DMS 273 (cell line): ENCODE data around the gene PPFIBP2.

Experiments used
- DNase-seq: peaks from one replicate; lab custom pipeline; 2025; ENCODE audit not compliant: unreplicated experiment; lab: John Stamatoyannopoulos, UW

The PPFIBP2 gene

GRCh38 chr11:7621090-7621489 lies 107.3 kb downstream of the PPFIBP2 start:
- DNase-seq = no peak

DNA sequence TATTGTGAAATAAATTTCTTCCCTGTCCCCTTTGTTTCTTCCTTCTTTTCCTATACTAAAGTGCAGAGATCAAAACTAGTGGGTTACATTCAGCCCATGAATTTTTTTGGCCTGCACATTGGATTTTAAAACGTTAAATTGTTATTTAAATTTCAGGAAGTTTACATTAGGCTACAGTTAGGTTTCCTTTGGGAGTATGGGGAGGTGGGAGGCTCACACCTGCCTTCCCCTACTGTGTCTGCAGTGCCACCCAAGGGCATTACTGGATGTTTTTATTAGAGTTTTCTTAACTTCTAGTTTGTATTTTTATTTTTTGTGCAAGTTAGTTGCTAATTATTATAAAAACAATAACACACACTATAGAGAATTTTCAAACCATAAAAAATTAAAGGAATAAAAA lies 107.8 kb downstream of the PPFIBP2 start:
- DNase-seq = no peak

DNA sequence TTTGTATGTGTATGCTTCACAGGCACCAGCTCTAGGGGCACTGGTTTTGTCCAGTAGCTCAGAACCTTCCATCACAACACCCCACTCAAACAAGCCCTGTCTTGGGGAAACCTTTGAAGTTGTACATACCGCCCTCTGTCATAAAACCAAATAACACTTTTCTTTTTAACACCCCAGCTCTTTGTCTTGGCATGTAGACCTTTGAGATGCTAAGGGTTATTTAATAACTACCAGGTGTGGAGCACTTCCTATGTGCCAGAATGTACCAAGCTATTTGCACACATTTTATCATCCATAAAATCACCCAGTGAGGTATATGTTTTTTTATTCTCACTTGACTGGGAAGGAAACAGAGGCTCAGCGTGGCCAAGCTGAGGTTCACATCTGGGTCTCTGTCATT lies 108.9 kb downstream of the PPFIBP2 start:
- no peak for DNase-seq

DNA sequence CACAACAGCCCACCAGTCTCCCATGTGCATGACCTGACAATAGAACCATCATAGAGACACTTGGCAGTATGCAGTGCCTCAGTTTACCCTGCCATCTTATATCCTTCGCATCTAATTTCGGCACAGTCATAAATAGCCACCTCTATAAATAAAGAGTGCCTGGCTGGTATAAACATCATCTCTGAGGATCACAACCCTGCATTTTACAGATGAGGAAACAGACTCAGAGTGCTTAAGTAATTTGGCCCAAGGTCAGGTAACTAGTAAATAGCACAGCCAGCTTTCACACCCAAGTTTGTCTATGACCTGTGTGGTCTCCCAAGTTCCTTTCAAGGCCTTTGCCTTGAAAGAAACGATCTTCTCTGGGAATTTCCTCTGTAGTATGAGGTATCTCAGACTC lies 114.9 kb downstream of the PPFIBP2 start:
- no peak for DNase-seq

GRCh38 chr11:7630002-7630401 lies 116.2 kb downstream of the PPFIBP2 start:
- DNase-seq = no peak

DNA sequence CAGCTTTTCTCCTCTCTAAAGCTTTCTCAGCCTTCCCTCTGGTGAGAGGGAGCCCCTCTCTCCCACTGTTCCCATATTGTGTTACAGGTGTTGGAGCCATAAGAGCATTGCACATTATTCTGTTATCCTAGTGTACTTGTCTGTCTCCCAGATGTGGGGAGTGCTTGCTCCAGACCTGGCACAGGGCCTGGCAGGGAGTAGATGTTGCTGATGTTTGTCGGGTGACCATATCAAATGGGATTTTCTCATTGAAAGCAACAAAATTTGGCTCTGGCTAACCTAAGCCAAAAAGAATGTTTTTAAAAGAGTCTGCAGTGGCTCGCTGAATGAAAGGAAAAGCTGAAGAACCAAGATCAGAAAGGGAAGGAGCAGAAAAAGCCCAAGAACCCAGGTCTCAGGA lies 118.4 kb downstream of the PPFIBP2 start:
- DNase-seq = no peak

DNA sequence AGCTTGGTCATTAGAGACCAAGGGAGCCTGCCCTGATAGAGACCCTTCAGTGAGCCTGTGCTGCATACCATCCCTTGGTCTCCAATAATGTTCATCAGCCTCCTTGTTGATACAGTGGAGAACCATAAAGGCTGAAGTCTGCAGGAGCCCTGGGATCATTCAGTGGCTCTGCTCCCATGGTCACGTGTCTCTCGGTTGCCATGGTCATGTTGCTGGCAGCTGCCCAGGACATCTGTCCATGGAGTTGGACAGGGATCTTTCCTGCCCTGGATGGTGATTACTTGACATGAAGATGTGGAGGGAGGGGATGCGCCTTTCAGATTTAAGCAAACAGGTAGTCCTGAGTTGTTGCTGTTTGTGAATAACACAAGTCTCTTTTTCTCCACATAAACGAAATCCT lies 121.3 kb downstream of the PPFIBP2 start:
- DNase-seq = peak; percentile 58

DNA sequence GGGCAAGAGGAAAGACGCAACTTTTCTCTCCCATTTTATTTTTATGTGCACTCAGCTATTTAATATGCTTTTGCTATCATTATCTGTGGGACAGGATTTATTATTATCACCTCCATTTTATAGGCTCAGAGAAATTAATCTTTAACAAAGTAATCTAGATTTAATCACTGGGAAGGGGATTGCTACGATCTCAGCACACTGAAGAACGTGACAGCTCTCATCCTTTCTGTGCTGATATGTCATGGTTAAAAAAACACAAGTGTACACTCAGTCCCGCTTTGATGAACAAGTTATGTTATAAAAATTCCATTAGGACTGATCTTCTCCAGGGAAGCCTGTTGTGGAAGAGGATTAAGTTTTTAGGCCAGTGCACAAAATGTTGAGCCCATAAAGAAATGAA lies 121.9 kb downstream of the PPFIBP2 start:
- no peak for DNase-seq

DNA sequence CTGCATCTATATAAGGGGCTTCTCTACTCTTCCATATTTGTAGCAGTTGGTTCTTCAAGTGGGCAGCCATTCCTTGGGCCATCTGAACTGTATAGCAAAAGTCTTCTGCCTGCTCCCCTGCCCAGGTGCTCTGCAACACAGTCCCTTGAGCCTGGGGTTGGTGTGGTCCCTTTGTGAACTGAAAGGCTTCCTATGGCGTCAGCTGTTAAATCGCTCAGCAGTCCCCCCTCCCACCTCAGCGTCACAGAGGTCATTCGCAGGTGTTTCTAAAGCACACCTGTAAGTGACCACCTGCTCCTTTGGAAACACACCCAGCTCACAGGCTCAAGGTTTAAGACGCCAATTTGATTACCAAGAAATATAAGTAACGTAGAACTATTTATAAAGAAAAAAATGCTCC lies 122.6 kb downstream of the PPFIBP2 start:
- DNase-seq = no peak

GRCh38 chr11:7637447-7638157 lies 123.8 kb downstream of the PPFIBP2 start:
- DNase-seq = peak; percentile 30

GRCh38 chr11:7638710-7639642 lies 125.2 kb downstream of the PPFIBP2 start:
- DNase-seq = no peak

GRCh38 chr11:7639643-7640025 lies 125.8 kb downstream of the PPFIBP2 start:
- DNase-seq = peak; percentile 10

DNA sequence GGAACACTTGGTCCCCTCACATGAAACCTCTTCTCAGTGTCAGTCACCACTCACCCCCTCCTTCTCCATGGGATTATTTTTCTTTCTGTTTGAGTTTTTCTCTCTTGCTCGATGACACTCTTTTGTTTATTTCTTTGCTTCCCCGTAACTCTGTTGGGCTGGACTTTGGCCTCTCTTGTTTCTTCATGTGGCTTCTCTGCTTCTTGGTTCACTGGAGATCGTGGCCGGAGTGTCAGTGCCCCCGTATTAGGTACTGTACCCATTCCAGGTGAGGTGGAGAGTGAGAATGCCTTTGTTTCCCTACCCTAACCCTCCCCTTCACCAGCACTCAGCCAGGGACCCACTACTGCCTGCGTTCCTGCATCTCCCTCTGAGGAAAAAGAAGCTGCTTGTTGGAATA lies 127.0 kb downstream of the PPFIBP2 start:
- DNase-seq = no peak

DNA sequence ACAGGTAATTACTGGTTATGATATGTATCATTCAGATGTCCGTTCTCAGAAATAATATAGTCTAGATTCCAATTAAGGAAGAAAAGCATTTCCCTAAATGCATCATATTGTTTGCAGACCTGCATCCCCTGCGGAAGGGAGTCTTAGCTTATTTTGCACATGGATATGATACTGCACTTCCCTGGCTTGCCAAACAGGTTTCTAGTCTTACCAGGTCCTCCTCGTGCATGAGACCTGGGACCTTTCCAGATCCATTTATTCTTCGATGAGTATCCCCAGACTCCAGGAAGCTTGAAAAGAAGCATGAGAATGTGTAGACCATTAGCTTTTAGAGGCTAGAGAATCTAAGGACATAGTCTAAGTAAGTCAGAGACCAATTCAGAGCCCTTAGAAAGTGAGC lies 128.9 kb downstream of the PPFIBP2 start:
- DNase-seq = no peak

DNA sequence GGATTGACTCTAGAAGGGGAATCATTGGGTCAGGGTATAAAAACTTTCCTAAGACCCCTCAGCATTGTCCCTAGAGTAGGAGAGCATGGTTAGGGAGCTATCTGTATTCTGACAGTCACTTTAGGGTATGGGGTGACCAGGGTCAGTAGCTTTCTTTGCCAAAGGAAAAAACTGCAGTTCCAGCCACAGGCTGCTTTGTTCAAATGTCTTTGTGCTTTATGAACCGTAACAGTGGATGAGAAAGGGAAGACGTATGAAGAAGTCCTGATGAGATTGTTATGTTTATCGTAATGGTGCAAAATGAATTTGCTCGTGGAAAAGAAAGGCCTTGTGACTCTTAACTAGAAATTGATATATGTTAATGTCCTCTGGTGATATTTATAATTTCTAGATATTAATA lies 129.5 kb downstream of the PPFIBP2 start:
- no peak for DNase-seq

DNA sequence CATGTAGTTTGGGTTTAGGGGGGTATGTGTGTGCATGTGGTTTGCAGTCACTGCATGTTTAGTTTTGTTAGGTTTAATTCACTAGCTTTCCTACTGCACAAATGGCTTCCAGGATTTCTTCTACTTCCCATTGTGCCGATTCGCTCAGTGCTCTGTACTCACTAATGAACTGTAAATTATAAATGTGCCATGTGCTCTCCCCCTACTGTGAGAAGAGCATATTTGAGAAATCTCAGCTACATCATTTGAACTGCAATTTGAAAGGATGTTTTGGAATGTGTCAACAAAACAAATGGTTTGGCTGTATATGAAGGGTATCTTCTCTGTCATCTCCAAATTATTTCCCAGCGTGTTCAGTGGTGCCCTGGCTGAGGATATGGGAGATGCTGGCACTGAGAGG lies 131.4 kb downstream of the PPFIBP2 start:
- DNase-seq = no peak

GRCh38 chr11:7646866-7647265 lies 133.1 kb downstream of the PPFIBP2 start:
- DNase-seq = no peak

DNA sequence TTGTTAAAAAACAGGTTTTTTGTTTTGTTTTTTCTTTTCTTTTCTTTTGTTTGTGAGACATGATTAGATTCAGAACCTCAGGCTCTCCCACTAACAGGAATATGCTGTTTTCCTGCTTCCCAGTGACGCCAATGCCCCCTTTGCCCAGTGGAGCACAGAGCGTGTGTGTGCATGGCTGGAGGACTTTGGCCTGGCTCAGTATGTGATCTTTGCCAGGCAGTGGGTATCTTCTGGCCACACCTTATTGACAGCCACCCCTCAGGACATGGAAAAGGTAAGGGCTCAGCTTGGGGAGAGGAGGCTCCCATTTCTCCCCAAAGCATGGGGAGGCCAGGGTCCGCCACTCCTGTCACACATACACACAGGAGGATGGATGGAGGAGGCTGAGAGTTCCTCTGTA lies 134.5 kb downstream of the PPFIBP2 start:
- no peak for DNase-seq

GRCh38 chr11:7651140-7651551 lies 137.3 kb downstream of the PPFIBP2 start:
- DNase-seq = no peak

DNA sequence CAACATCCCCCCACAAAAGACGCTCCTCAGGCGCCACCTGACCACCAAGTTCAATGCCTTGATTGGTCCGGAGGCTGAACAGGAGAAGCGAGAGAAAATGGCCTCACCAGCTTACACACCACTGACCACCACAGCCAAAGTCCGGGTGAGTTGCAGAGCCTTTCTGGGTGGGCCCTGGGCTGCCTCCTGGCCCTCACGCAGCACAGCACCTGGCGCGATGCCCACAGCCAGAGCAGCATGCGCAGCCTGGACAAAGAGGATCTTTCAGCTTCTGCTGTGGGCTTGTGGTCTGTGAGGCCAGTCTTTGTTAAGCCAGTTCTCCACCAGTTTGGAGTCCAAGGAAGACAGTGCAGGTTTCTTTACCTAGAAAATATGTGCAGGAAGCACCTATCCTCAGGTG lies 137.9 kb downstream of the PPFIBP2 start:
- no peak for DNase-seq

DNA sequence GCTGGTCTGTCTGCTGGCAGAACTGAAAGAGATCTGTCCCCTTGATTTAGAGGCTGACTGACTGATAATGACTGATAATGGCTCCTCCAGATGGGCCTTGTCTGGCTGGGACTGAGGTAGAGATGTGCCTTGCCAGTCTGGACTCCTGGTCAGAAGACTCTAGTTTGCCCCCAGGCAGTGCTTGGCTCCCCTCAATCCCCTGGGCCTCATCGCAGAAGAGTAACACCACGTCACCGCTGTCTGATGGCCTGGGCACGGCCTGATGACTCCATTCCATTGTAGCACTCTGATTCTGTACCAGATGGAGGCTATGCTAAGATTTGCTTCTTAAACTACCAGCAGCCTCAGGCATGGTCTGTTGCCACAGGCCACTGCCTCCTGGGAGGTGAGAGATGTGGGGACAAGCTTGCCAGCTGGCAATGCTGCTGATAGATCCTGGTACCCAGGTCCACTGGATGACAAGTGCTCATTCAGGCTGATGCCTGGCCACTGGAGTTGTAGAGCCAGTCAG lies 140.5 kb downstream of the PPFIBP2 start:
- DNase-seq = no peak
